Stomach smooth muscle (tissue), 2 donors: Measurements from ENCODE around the gene TOM1L1.

ENCODE experiments used
- H3K27ac ChIP-seq: one replicate; pipeline ENCODE4 v1.7.0; 2013; ENCODE audit warnings: mild to moderate bottlenecking, low read length, inconsistent platforms
- H3K27me3 ChIP-seq, 2 donors: one replicate each; pipeline ENCODE4 v1.7.0; 2013; ENCODE audit warnings: low read length in 2 of 2; ENCODE audit not compliant: insufficient read depth in 2 of 2, control insufficient read depth in 1 of 2
- H3K36me3 ChIP-seq, 2 donors: one replicate each; pipeline ENCODE4 v1.7.0; 2013; ENCODE audit warnings: low read length in 2 of 2; ENCODE audit not compliant: control insufficient read depth in 2 of 2, insufficient read depth in 2 of 2
- H3K4me1 ChIP-seq: one replicate; pipeline ENCODE4 v1.7.0; 2013; ENCODE audit warnings: low read length; ENCODE audit not compliant: control insufficient read depth, insufficient read depth
- H3K4me3 ChIP-seq, 2 donors: one replicate each; pipeline ENCODE4 v1.7.0; 2013; ENCODE audit warnings: low read length in 2 of 2
- H3K9ac ChIP-seq, 2 donors: one replicate each; pipeline ENCODE4 v1.7.0; 2013; ENCODE audit warnings: low read length in 2 of 2, mild to moderate bottlenecking in 1 of 2
- H3K9me3 ChIP-seq, 2 donors: one replicate each; pipeline ENCODE4 v1.7.0; 2013; ENCODE audit warnings: low read length in 2 of 2; ENCODE audit not compliant: control insufficient read depth in 2 of 2
- donor health status: healthy.
- donor health status: Pancreatic carcinoma.

TOM1L1 gene

DNA sequence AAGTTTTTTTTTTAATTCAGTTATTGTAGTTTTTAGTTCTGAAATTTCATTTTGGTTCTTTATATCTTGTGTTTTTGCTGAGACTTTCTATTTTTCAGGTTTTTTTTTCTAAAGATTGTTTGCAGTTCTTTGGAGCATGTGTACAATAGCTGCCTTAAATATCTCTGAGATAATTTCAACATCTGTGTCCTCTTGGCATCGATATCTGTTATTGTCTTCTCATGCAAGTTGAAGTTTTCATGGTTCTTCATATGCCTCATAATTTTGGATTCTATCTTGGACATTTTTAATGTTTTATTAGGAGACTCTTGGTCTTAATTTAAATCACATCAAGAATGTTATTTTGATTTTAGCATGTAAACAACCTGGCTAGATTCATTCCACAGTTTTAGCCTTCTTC, 45.0 kb downstream of the TOM1L1 start:
- H3K9me3 ChIP-seq = no peaks in the 10 kb centered on the region
- H3K27ac ChIP-seq = no peak overlapping the region
- H3K9ac ChIP-seq = no peak overlapping the region
- no peaks in the 10 kb centered on the region for H3K4me1 ChIP-seq
- H3K27me3 ChIP-seq = no peaks in the 10 kb centered on the region
- H3K4me3 ChIP-seq = no peak overlapping the region
- peaks cover 1 to 2% of the 10 kb centered on the region in 2 donors for H3K36me3 ChIP-seq

GRCh38 chr17:54947396-54947795, 46.7 kb downstream of the TOM1L1 start:
- peaks cover 2 to 8% of the 10 kb centered on the region in 2 donors for H3K36me3 ChIP-seq
- H3K9ac ChIP-seq = no peak overlapping the region
- H3K4me3 ChIP-seq = no peak overlapping the region
- no peak overlapping the region for H3K27ac ChIP-seq
- no peaks in the 10 kb centered on the region for H3K4me1 ChIP-seq
- no peaks in the 10 kb centered on the region for H3K9me3 ChIP-seq
- H3K27me3 ChIP-seq = no peaks in the 10 kb centered on the region

- peaks cover 6 to 8% of the 10 kb centered on the region in 2 donors for H3K36me3 ChIP-seq
- no peaks in the 10 kb centered on the region for H3K4me1 ChIP-seq
- no peak overlapping the region for H3K27ac ChIP-seq
- no peaks in the 10 kb centered on the region for H3K27me3 ChIP-seq
- no peak overlapping the region for H3K4me3 ChIP-seq
- no peaks in the 10 kb centered on the region for H3K9me3 ChIP-seq
- no peak overlapping the region for H3K9ac ChIP-seq
Observed at GRCh38 chr17:54948380-54948779, 47.7 kb downstream of the TOM1L1 start.

- Histone ChIP-seq H3K27me3 (no peaks in the 10 kb centered on the region), H3K9me3 (no peaks in the 10 kb centered on the region), H3K36me3 (peaks cover 8 to 14% of the 10 kb centered on the region in 2 donors), H3K27ac (no peak overlapping the region), H3K4me3 (no peak overlapping the region), H3K9ac (no peak overlapping the region), H3K4me1 (no peaks in the 10 kb centered on the region)
Observed at GRCh38 chr17:54950116-54950515, 49.5 kb downstream of the TOM1L1 start.

GRCh38 chr17:54951286-54951685, 50.6 kb downstream of the TOM1L1 start:
- H3K9me3 ChIP-seq = no peaks in the 10 kb centered on the region
- H3K27me3 ChIP-seq = no peaks in the 10 kb centered on the region
- H3K4me3 ChIP-seq = no peak overlapping the region
- H3K36me3 ChIP-seq = peaks cover 8 to 16% of the 10 kb centered on the region in 2 donors
- no peaks in the 10 kb centered on the region for H3K4me1 ChIP-seq
- H3K9ac ChIP-seq = no peak overlapping the region
- no peak overlapping the region for H3K27ac ChIP-seq

- H3K9me3 ChIP-seq = no peaks in the 10 kb centered on the region
- H3K9ac ChIP-seq = no peak overlapping the region
- H3K4me3 ChIP-seq = no peak overlapping the region
- H3K27me3 ChIP-seq = no peaks in the 10 kb centered on the region
- H3K27ac ChIP-seq = no peak overlapping the region
- H3K4me1 ChIP-seq = no peaks in the 10 kb centered on the region
- H3K36me3 ChIP-seq = peaks cover 17 to 26% of the 10 kb centered on the region in 2 donors
Observed at GRCh38 chr17:54956791-54957190, 56.1 kb downstream of the TOM1L1 start.

- H3K27me3 ChIP-seq = no peaks in the 10 kb centered on the region
- peak overlapping the region; percentile 89 to 95 for H3K9ac ChIP-seq
- peak overlapping the region; percentile 88 for H3K27ac ChIP-seq
- H3K9me3 ChIP-seq = no peaks in the 10 kb centered on the region
- H3K36me3 ChIP-seq = peaks cover 3 to 9% of the 10 kb centered on the region in 2 donors
- peaks cover 21% of the 10 kb centered on the region for H3K4me1 ChIP-seq
- peak overlapping the region; percentile 88 to 89 for H3K4me3 ChIP-seq
Observed at GRCh38 chr17:54967621-54968261, 67.1 kb downstream of the TOM1L1 start.

- Histone ChIP-seq H3K27ac (peak within 1 kb of the TSS; percentile 88), H3K36me3 (peaks cover 0 to 9% of the 10 kb centered on the region in 2 donors), H3K9me3 (no peaks in the 10 kb centered on the region)
Observed at GRCh38 chr17:54968262-54968987, 67.8 kb downstream of the TOM1L1 start, which contains the start of the genes COX11 and STXBP4. COX11 (minus strand) TSS chr17:54968654; CDS start chr17:54968646, 8 bp downstream. STXBP4 (plus strand) TSS chr17:54968765; CDS start chr17:54986220, 17,455 bp downstream.

GRCh38 chr17:54968988-54969332, 68.3 kb downstream of the TOM1L1 start:
- peak overlapping the region; percentile 88 to 89 for H3K4me3 ChIP-seq
- peaks cover 0 to 4% of the 10 kb centered on the region in 2 donors for H3K36me3 ChIP-seq
- no peaks in the 10 kb centered on the region for H3K27me3 ChIP-seq
- H3K27ac ChIP-seq = peak overlapping the region; percentile 88
- peak overlapping the region; percentile 89 to 95 for H3K9ac ChIP-seq
- H3K9me3 ChIP-seq = no peaks in the 10 kb centered on the region
- peaks cover 21% of the 10 kb centered on the region for H3K4me1 ChIP-seq

More at GRCh38 chr17:54968262-54968987, 67.8 kb downstream of the TOM1L1 start, which contains the start of the genes COX11 and STXBP4:
- Histone ChIP-seq H3K27me3 (no peaks in the 10 kb centered on the region), H3K4me3 (peak within 1 kb of the TSS; percentile 88 to 89), H3K4me1 (peaks cover 21% of the 10 kb centered on the region), H3K9ac (peak within 1 kb of the TSS; percentile 89 to 95)

GRCh38 chr17:54969658-54970572, 69.3 kb downstream of the TOM1L1 start:
- no peaks in the 10 kb centered on the region for H3K36me3 ChIP-seq
- peak overlapping the region; percentile 89 to 95 for H3K9ac ChIP-seq
- H3K4me3 ChIP-seq = peak overlapping the region; percentile 88 to 89
- no peaks in the 10 kb centered on the region for H3K27me3 ChIP-seq
- H3K27ac ChIP-seq = peak overlapping the region; percentile 88
- no peaks in the 10 kb centered on the region for H3K9me3 ChIP-seq
- H3K4me1 ChIP-seq = peaks cover 21% of the 10 kb centered on the region
